ENCODE results near the gene ELAVL2.
"Not testable (repeated sequence)": the region's sequence is repeated elsewhere in the genome, so short reads cannot be mapped to it uniquely, and the experiment has no call there.

The ELAVL2 gene

DNA sequence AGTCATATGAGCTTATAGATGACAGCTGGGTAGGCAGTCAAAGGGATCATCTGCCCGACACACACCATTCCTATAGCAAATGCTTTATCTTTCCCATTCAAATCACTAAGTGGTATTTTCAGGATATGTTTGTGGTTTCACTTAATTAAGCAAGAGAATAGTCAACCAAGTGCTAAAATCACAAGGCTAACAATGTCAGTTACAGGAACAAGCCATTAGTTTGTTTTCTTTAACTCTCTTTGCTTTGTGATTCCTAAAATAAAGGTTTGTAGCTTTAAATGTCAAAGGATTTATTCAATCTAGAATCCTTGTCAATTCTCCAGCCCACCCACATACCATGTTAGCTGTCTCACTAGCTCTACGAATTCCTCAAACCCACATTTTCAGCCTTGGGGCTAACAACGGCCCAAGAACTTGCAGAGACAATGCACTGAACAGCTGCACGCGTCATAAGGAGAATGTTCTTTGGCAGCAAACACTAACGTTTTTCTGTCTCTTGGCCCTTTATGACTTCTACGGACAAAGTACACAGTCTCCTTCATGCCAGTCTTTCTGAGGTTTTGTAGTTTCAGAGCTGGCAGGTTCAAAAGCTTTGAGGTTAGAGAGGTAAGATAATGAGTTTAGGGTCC, 56.6 kb downstream of the ELAVL2 start:
- DNase-seq = no peak

GRCh38 chr9:23768861-23769260, 57.2 kb downstream of the ELAVL2 start:
- no peak for DNase-seq

- DNase-seq = no peak
Observed at GRCh38 chr9:23766613-23767012, 59.4 kb downstream of the ELAVL2 start.

- DNase-seq = no peak
Observed at GRCh38 chr9:23765561-23765960, 60.5 kb downstream of the ELAVL2 start.

DNA sequence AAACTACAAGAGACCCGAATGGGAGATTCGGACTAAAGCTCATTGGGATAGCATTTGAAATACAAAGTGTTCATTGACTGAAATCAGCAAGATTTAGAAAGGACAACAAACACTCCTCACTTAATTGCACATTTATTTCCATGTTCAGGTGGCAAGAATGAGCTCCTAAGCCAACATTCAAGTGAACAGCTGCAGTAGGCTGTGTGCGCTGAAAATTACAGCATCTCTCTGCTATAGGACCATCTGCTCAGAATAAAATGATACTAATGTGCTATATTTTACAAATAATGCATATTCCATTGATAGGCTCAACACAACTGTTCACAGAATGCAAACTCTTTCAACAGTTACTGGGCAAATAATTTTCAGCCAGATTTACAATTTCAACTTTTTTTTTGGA, 61.8 kb downstream of the ELAVL2 start:
- no peak for DNase-seq

DNA sequence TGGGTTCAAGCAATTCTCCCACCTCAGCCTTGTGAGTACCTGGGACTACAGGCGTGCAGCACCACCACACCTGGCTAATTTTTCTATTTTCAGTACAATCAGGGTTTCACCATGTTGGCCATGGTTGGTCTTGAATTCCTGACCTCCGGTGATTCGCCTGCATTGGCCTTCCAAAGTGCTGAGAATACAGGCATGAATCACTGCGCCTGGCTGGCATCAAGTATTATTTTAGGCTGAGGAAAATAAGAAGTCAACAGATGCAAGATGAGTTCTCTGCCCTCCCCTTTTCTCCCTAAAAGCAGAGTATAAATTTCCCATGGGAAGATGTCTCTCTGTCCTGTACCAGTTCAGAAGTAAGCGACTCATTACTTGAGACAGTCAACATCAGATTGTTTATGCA, 71.5 kb downstream of the ELAVL2 start:
- DNase-seq = no peak

DNA sequence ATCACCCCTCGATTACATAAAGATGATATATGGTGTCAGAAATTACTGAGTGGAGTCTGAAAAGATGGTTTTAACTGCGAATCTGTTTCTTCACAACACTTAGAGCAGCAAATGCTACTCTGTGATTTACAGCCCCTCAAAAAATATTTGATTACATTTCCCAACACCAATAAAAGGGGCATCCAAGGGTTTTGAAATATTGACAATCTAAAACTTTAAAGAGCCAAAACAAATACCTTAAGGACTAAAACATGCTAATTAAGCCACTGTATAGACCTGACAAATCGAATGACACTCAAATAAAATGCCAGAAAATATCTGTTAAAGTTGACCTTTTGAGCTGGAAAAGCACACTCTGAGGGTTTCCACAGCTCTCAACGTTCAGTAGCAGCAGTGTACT, 73.2 kb downstream of the ELAVL2 start:
- no peak for DNase-seq

GRCh38 chr9:23751633-23752032, 74.4 kb downstream of the ELAVL2 start:
- DNase-seq = no peak

DNA sequence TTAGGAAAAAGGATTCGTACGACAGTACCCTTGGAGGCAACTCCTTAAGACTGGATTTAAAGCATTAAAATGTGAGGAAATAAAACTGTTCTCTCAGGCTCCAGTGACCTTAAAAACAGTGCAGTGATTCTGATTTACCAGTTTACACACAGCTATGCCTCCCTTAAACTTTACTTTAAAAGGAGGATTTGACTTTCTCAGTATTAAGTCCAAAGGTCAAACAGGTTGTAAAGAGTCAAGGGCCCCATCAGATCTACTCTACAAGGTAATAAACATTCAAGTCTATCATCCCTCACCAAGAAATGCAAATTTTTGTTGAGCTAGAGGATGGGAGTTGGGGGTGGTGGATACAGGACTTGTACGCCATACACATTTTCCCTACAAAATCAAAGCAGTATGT, 75.2 kb downstream of the ELAVL2 start:
- no peak for DNase-seq

GRCh38 chr9:23747088-23748075, 78.7 kb downstream of the ELAVL2 start:
- no peak for DNase-seq

- DNase-seq = no peak
Observed at GRCh38 chr9:23746317-23746716, 79.7 kb downstream of the ELAVL2 start.

DNA sequence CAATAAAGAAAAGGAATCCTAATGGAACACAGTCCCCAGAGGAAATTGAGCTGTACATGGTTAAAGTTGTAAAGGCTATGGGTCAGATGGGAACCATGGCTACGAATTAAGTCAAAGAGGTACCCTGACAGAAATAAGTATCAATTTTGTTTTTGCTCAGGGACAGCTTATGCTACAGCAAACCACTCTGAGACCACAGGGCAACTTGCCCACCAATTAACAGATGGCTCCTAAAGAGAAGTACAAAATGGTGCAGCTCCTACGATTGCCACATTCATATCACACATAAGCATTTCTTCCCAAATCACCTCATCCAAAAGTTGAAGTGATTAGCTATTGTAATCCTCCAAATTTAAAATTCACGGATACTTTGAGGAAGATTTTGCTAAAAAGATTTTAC, 83.0 kb downstream of the ELAVL2 start:
- DNase-seq = no peak

- no peak for DNase-seq
Observed at GRCh38 chr9:23741351-23741750, 84.7 kb downstream of the ELAVL2 start.

- no peak for DNase-seq
Observed at GRCh38 chr9:23740531-23740930, 85.5 kb downstream of the ELAVL2 start.

DNA sequence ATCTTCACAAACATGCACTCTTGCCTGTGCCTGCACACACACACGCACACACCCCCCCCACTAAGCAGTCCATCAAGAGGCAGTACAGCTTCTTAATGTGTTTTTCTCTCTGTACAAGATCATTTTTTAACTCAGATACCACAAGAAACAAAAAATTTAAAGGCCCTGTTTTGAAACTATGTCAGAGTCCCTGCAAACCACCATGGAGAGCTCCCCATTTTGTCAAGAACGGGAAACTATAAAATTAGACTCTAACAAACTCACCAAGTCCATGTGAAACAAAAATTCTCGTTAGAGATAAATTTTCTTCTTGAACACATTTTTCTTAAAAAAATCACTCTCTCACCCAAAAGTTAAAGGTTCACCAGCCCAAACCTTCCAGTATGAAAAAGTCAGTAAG, 86.3 kb downstream of the ELAVL2 start:
- DNase-seq = no peak

DNA sequence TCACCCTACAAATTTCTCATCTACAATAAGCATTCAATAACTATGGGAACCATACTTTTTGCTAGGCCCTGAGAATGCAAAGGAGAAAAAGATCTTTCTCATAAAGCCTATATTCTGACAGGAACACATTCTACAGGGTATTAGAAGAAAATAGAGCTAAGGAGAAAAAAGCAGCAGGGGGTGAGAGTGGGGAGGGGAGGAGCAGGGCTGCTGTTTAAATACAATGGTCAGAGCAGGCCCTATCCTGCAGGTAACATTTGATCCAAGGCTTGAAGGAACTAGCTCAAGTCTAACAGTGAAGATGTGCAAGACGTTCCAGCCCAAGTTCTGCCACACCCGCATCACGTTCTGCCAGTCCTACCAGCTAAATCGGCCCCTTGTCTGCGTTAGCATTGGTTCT, 89.7 kb downstream of the ELAVL2 start:
- no peak for DNase-seq

GRCh38 chr9:23733495-23734078, 92.5 kb downstream of the ELAVL2 start:
- DNase-seq = no peak

DNA sequence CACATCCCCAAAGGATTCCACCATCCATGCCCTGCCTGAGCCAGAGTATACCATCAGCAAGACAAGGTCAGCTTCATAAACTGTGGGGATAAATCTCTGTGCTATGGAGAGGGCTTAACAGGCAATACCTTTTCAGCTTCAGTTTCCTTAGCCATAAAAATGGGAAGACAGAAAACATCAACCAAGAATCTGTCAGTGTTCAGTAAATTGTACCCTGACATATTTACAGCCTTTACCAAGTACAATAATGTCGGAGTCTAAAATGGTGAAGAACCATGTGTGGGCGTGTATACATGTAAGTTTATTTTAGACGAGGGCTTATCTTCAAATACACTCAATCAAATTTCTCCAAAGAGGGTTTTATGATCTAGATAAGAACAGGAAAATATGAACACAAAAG, 94.7 kb downstream of the ELAVL2 start:
- no peak for DNase-seq

DNA sequence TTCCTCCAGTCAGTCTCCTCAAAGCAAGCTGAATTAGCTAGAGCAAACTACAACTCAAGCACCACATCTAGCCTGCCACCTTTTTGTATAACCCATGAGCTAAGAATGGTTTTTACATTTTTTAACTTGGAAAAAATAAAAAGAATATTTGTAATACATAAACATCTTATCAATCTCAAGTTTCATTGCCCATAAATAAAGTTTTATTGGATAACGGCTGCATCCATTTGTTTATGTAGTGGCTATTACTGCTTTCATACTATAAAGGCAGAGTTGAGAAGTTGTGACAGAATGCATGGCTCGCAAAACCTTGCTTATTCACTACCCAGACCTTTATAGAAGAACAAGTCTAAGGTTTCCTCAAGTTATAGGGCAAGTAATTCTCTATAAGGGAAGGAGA, 95.7 kb downstream of the ELAVL2 start:
- DNase-seq = no peak

GRCh38 chr9:23728736-23729135, 97.3 kb downstream of the ELAVL2 start:
- no peak for DNase-seq

GRCh38 chr9:23725279-23725946, 100.6 kb downstream of the ELAVL2 start:
- DNase-seq = no peak

DNA sequence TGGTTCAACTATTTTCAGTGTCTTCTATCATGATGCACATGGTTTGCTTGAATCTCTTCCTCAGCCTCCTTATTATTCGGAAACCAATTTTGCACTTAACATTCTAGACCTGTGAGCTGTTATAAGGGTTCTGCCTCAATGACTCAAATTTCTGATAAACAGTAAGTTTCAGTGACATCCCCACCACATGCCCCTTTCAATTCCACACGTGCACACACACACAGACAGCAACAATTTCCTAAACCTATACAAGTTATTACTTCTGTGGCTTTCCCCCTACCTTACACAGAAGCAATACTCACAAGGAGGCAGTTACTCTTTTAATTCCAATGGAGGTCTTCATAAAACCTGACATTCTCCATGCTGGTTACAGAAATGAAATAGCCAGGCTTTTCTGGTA, 102.4 kb downstream of the ELAVL2 start:
- no peak for DNase-seq

DNA sequence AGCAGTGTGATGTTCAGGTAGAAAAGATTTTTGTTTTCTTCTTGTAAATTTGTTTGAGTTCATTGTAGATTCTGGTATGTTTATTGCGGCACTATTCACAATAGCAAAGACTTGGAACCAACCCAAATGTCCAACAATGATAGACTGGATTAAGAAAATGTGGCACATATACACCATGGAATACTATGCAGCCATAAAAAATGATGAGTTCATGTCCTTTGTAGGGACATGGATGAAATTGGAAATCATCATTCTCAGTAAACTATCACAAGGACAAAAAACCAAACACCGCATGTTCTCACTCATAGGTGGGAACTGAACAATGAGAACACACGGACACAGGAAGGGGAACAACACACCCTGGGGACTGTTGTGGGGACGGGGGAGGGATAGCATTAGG, 103.0 kb downstream of the ELAVL2 start:
- not testable (repeated sequence) for DNase-seq

All from effector CD4-positive, alpha-beta T cell (primary cell).